Upper lobe of right lung (tissue), 1 donor: Measurements from ENCODE around the gene MCM5. TPM values are rescaled to one million over a fixed set of nuclear protein-coding genes. Genes with fewer than 3 reads are reported as not detected.

ENCODE experiments used
- ATAC-seq: fragments of 200-7000 bp; cut with Tn5 transposase; one replicate; pipeline ENCODE4 v1.9.1; 2020; ENCODE audit warnings: mild to moderate bottlenecking, moderate library complexity
- DNase-seq: peaks from one replicate; pipeline ENCODE4 v3.0.0-alpha.2; 2020
- H3K27ac ChIP-seq: fragments of 200-600 bp; one replicate; pipeline ENCODE4 v1.8.0; 2022
- H3K27me3 ChIP-seq: fragments of 200-600 bp; one replicate; pipeline ENCODE4 v1.8.0; 2022; ENCODE audit warnings: mild to moderate bottlenecking
- H3K36me3 ChIP-seq: fragments of 200-600 bp; one replicate; pipeline ENCODE4 v1.8.0; 2022
- H3K4me1 ChIP-seq: fragments of 200-600 bp; one replicate; pipeline ENCODE4 v1.8.0; 2022
- H3K4me3 ChIP-seq: fragments of 200-600 bp; one replicate; pipeline ENCODE4 v1.8.0; 2022; ENCODE audit warnings: mild to moderate bottlenecking
- H3K9me3 ChIP-seq: fragments of 200-600 bp; one replicate; pipeline ENCODE4 v1.8.0; 2022
- CTCF ChIP-seq: fragments of 200-600 bp; IDR thresholded peaks from one replicate; pipeline ENCODE4 v1.8.0; 2022; ENCODE audit warnings: antibody characterized with exemption
- intact Hi-C: fragments of 100-400 bp; cut with DNase I; formaldehyde crosslinking; loops from one replicate; pipeline ENCODE4 v1.11.0; 2022
- total RNA-seq: library from RNA; stranded (reverse); fragmentation: NEBNext Ultra II Directional; extraction: Animal tissue kit (Norgen Biotek cat#: 25700); gene quantifications from one replicate; pipeline ENCODE4 v1.2.1, GENCODE V29; 2021
- donor health status: DM: no; HTN: yes; CAD: no; lungs with severe emphysema.

MCM5 gene
- total RNA-seq, 1 donor from 2014 or later = 22.1 TPM

DNA sequence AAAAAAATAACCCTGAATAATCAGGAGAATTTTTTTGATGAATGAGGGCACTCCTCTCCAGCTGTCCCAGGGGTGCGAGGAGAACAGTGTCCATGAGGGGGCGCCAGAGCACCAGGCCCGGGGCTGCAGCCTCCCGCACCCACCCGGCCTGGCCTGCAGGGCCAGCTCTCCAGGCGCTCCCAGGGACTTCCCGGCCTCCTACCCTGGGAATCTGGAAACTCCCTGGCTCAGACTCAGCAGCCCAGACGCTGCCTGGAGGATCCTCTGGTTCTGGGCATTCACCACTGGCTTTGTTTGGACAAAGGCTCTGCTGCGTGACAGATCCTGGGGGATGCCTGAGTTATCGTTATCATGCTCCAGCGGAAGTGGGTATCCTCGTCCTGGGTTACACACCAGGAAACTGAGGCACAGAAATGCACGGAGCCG is 31.0 kb downstream of the MCM5 start:
- intact Hi-C loops = loop anchor here (5.0 kb wide), 1 partner anchor 151 kb away; no protein-coding TSS in a partner anchor
- ATAC-seq = peak; percentile 98
- peak; percentile 94 for TF ChIP-seq CTCF
- Histone ChIP-seq H3K27me3 (no peaks in the 10 kb centered on the region), H3K4me3 (no peak overlapping the region), H3K9me3 (peaks cover 8% of the 10 kb centered on the region), H3K4me1 (peaks cover 7% of the 10 kb centered on the region), H3K36me3 (no peaks in the 10 kb centered on the region), H3K27ac (peak overlapping the region; percentile 30)
- peak; percentile 92 for DNase-seq

- H3K4me3 ChIP-seq = no peak overlapping the region
- DNase-seq (no peak), ATAC-seq (no peak)
- H3K4me1 ChIP-seq = peaks cover 7% of the 10 kb centered on the region
- no peak for TF ChIP-seq CTCF
- no peaks in the 10 kb centered on the region for H3K27me3 ChIP-seq
- peaks cover 8% of the 10 kb centered on the region for H3K9me3 ChIP-seq
- peak overlapping the region; percentile 30 for H3K27ac ChIP-seq
- intact Hi-C loops = loop anchor here (5.0 kb wide), 1 partner anchor 151 kb away; no protein-coding TSS in a partner anchor
- no peaks in the 10 kb centered on the region for H3K36me3 ChIP-seq
Observed at GRCh38 chr22:35431483-35432227, 31.7 kb downstream of the MCM5 start.

- Histone ChIP-seq H3K36me3 (no peaks in the 10 kb centered on the region), H3K4me3 (no peak overlapping the region), H3K27me3 (no peaks in the 10 kb centered on the region), H3K4me1 (peaks cover 7% of the 10 kb centered on the region), H3K27ac (no peak overlapping the region), H3K9me3 (peaks cover 8% of the 10 kb centered on the region)
- no peak for TF ChIP-seq CTCF
- ATAC-seq (no peak), DNase-seq (no peak)
- intact Hi-C loops = loop anchor here (5.0 kb wide), 1 partner anchor 150 kb away; no protein-coding TSS in a partner anchor
Observed at GRCh38 chr22:35432228-35432905, 32.4 kb downstream of the MCM5 start.

DNA sequence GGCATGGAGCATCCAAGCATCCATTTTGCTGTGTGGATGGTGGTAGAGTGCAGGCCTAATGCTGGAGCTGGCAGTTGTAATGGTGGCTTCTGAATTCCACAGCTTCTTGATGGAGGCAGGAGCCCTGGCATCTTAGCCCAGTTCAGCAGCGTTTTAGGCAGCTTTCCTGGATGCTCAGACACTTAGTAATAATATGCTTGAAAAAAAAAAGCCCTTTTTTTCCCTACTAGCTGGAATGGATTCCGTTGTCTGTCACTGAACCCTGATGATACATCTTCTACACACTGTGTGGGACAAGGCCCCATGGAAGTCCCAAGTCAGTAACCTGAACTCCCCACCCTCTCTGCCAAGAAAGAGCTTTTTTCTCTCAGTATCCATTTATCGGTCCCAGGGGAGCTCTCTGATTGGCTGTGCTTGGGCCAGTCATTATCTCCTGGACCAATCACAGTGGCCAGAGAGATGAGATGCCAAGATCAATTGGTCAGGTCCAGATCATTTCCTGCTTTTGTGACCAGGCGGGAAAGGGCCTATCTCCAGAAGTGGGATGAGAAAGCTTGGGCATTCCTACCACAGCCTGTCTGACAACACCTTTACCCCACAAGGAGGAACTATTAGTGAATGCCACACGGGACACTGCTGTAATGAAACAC is 34.2 kb downstream of the MCM5 start:
- no peak overlapping the region for H3K27ac ChIP-seq
- DNase-seq = no peak
- ATAC-seq = no peak
- H3K4me3 ChIP-seq = no peak overlapping the region
- H3K9me3 ChIP-seq = peaks cover 8% of the 10 kb centered on the region
- H3K27me3 ChIP-seq = no peaks in the 10 kb centered on the region
- H3K4me1 ChIP-seq = peaks cover 7% of the 10 kb centered on the region
- no peaks in the 10 kb centered on the region for H3K36me3 ChIP-seq
- no peak for TF ChIP-seq CTCF
- intact Hi-C loops = loop anchor here (5.0 kb wide), 1 partner anchor 148 kb away; no protein-coding TSS in a partner anchor

GRCh38 chr22:35435201-35435740 is 35.3 kb downstream of the MCM5 start:
- Histone ChIP-seq H3K27me3 (no peaks in the 10 kb centered on the region), H3K27ac (no peak overlapping the region), H3K4me3 (no peak overlapping the region), H3K9me3 (peaks cover 8% of the 10 kb centered on the region), H3K4me1 (peaks cover 7% of the 10 kb centered on the region), H3K36me3 (no peaks in the 10 kb centered on the region)
- intact Hi-C loops = no loop called here
- no peak for ATAC-seq
- DNase-seq = no peak
- no peak for TF ChIP-seq CTCF
